Renal pelvis (tissue), 4 donors: ENCODE data around the gene NR2C2. TPM values are rescaled to one million over a fixed set of nuclear protein-coding genes. Genes with fewer than 3 reads are reported as not detected.
"Not testable (repeated sequence)": the region's sequence is repeated elsewhere in the genome, so short reads cannot be mapped to it uniquely, and the experiment has no call there.

Experiments used
- DNase-seq: peaks from one replicate; pipeline ENCODE4 v3.0.0-alpha.2; 2013
- polyA plus RNA-seq, 3 donors: library from polyadenylated mRNA; unstranded; fragments of 120-200 nt; gene quantifications; one replicate each; pipeline ENCODE4 v1.2.1, GENCODE V29; 2013; ENCODE audit not compliant: insufficient read length in 3 of 3

NR2C2 gene
- polyA plus RNA-seq, 3 donors = 40.5 to 65.2 (median 65.1) TPM

DNA sequence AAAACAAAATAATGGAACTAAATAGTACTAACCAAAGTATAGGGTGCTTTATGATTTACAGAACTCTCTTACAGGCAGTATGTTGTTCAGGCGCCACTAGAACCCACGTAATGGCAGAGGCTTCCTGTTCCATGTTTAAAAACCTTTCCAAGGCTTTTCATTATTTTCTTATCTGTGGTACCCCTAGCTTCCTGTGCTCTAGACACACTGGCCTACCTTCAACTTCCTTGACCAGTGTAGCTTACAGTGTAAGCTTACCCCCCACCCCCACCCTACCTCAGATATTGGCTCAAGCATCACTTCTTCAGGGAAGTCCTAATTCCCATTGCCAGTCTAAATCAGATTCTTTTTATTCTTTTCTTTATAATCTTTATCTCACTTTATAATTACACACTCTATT, 2.9 kb downstream of the NR2C2 start:
- no peak for DNase-seq

DNA sequence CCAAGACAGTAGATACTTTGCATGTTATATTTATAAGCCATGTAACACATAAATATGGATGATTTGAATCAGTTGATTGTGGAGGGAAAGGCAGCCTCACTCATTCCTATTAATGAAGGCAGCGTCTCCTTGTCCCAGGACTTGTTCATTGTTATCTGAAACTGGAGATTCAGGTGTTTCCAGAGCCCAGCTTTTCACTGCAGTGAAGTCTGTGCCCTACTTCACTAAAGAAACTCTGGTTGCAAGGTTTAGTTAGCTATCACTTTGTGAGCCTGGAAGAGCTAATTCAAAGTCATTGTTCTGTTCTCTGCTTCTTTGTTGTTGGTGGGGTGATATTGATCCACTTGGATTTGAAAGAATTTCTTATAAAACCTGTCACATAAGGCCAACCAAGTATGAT, 9.8 kb downstream of the NR2C2 start:
- no peak for DNase-seq

DNA sequence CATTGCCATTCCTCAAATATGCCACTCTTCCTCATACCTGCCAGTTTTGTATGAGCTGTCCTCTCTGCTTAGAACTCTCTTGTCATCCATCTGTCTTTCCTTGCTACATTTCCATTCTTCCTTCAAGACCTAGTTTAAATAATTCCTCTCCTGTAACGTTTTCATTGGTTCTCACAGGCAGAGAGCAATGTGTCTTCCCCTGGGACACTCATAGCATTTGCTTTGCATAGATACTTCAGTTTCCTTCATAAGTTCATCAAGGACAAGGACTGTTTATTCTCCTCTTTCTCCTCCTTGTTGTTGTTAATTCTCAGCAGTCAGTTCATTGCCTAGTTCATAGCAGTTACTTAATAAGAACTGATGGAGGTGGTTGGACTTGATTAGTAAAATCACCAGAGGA, 10.5 kb downstream of the NR2C2 start:
- DNase-seq = no peak

DNA sequence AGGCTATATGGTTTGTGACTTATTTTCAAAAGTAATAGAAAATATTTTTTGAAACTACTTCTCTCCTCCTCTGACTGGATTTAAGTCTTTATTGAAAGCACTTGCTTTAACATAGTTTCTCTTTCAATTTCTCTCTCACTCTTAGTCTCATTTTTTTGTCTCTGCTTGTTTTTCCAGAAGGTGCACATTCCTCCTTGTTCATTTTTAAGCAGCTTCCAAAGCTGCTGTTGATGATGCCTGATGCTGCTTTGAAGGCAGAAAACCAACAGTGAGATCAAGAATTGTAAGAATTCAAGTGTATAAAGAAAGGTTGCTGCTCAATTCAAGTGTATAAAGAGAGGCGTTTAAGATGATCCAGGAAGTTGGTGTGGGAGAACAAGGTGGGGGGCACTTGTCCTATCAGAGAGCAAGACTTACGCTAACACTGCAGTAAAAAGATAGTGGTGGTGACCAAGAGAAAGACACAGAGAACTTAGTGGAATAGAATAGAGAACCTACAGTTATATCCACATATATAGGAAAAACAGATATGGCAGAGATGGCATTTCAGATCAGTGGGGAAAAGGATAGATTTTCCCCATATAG, 12.1 kb downstream of the NR2C2 start:
- DNase-seq = no peak

DNA sequence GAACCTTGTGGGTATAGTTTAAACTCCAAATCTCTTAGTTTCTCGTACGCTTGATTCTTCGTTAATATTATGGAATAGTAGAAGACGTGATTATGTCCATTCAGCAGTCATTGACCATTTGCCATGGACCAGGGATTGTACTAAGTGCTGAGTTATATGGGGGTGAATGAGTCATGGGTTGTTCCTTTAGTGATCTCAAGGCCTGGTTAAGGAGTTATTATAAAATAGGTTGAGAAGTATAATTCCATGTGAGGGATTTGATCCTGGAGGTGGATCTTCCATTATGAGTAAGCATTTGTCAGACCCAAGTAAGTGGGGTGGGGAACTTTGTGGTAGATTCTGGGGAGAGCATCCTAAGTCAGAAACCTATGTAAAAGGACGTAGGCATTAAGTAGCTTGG, 15.4 kb downstream of the NR2C2 start:
- no peak for DNase-seq

DNA sequence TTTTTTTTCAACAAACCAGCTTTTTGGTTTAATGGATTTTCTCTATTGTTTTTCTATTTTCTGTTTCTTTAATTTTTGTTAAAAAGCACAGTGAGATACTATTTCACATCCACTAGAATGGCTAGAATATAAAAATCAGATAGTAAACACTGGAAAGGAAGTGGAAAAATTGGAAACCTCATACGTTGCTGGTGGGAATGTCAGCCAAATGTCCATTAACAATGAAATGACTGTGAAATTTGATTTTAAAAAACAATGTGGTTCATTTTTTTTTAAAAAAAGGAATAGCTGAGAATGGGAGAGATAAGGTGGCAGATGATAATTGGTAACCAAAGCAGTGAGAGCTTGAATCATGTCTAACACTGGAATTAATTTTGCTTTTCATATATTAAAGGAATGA, 19.9 kb downstream of the NR2C2 start:
- no peak for DNase-seq

DNA sequence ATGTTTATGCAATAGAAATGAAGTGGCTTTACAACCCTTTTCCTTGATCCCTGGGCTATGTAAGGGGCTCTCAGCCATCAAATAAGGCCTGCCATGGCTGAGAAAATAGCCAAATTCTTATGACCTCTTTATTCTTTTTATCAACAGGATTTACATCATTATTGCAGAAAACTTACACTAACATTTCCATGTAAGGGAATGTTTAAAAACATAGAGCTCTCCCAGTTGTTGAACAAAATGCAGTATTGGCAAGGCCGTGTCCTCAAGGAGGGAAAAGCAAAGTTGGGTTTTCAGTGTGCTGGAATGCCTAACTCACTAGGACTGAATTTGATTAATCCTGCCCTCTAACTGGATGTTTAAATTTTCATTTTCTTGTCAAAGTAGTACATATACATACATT, 22.3 kb downstream of the NR2C2 start:
- no peak for DNase-seq

DNA sequence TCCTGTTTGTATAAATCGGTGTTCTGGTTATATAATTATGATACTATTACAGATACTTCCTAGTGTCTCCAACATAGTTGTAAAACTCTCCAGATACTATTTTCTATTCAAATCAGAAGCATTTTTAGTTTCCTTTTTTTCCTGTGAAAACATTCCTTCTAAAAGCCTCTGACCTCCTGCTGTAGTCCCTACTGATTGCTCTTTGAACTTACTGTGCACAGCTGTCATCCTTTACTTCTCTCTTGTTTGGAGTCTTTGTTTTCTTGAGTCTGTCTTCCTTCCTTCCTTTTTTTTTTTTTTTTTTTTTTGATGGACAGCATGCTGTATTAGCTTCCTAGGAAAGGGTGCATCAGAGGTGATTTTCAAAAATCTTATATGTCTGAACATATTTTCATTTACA, 28.9 kb downstream of the NR2C2 start:
- peak; percentile 12 for DNase-seq

DNA sequence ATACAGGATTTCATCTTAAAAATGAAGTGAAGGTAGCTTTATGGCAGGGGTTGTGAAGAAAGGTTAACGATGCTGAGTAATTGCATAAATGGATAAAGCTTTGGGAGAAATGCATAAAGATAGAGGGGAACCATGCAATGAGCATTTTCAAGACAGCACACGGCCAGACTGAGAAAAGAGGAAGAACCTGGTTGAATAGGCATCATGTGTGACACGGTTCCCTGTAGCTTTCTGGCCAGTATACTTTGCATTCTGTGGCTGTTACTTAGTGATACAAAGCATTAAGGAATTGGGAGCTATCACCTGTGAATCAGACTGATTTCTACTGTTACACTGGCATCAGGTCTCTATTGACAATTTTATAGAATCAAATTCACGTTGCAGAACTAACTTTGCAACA, 33.3 kb downstream of the NR2C2 start:
- no peak for DNase-seq

DNA sequence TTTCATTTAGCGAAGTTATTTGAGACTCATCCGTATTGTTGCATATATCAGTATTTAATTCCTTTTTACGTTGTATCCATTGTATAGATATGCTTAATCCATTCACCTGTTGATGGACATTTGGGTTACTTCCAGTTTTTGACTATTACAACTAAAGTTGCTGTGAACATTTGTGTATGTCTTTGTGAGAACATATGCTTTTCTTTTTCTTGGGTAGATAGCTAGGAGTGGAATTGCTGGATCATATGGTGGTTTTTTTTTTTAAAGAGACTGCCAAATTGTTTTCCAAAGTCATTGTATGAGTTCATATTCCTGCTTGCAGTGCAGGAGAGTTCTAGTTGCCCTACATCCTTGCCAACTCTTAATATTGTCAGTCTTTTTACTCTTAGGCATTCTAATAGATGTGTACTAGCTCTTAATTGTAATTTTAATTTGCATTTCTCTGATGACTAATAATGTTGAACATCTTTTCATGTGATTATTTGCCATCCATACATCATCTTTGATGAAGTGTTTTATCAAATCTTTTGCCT, 37.3 kb downstream of the NR2C2 start:
- DNase-seq = no peak

DNA sequence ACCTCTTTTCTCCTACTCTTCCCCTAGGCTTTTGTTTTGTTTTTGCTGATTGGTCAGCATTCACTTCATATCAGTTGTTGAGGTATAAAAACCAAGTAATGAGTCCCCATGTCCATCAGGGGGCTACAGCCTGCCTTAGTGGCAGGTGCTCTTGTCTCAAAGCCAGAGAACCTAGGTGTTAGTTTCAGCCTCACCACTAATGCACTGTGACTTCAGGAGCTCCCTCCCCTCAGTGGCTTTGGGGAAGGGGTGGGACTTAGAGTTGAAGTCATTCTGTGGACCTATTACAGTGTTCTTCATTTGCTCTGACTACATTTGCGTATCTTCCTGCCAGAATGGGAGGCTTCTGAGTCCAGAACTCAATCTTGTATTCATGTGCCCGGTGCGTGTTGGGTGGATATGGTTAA, 41.6 kb downstream of the NR2C2 start:
- DNase-seq = no peak

DNA sequence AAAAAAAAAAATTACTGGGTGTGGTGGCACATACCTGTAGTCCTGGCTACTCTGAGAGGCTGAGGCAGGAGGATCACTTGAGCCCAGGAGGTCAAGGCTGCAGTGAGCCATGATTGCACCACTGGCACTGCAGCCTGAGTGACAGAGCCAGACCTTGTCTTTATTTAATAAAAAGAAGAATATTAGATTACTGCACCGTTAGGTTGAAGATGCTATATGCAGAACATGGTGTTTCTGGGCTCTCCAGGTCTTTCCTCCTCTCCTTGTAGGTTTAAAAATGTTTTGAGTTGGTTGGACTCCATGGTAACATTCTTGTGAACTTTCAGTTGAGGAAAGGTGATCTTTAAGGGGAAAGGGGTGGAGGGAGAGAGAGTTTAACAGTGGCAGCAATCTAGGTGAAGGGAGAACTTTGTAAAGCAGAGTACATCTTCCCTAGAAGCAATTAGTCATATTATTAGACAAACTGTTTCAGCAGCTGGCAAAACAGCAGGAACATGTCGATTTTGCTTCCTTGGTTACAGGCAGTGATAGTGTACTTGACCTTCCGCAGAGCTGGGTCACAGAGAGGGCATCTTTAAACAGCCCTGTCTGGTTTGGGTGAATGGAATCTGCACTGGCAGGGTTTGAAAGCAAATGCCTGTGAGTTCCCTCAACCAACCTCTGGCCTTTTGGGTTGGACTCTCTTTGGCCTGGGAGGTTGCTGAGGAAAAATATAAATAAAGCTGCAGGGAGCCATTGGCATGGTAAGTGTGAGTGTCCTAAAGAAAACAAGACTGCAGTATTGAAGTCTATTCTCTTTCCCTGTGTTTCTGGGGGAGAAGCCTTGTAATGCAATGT, 42.8 kb downstream of the NR2C2 start:
- peak; percentile 10 for DNase-seq

DNA sequence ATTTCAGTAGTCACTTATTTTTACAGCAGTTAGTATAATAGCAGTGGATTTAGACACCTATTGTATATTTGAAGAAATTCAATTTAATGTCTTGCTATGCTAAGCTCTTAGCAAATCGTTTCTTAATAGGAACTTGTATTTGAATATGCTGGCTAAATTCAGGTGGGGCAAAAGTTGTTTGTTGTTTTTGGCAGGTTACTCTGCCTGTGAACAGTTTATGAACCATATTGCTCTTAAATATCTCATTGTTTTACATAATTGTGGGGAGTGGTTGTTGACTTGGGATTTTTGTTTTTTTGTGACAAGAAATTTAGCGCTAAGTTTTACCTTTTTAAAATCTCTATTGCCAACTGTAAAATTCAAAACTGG, 43.4 kb downstream of the NR2C2 start:
- no peak for DNase-seq

DNA sequence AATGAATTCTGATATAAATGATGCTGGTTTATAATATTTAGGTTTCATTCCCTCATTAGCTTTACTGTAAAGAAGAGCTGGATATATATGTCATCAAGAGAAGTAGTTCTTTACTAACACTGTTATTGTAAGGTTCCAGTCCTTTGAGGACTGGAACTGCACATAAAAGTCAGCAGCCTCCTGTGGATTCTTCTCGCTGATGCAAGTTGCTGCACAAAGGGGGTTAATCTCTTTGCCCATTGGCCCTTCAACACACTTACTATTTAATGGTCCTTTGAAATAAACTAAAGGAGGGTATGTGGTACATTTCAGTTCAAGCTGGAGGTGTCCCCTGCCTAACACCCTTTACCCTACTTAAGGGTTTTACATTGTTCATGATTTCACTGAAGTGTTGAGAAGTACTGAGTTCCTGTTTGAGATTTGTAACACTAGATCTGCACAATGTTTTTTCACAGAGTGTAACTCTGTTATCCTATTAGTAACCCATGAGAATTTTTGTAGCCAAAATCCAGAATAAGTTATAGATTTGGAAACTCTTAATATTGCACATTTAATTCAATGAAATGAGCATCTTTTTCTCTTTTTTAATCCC, 43.9 kb downstream of the NR2C2 start:
- DNase-seq = no peak

DNA sequence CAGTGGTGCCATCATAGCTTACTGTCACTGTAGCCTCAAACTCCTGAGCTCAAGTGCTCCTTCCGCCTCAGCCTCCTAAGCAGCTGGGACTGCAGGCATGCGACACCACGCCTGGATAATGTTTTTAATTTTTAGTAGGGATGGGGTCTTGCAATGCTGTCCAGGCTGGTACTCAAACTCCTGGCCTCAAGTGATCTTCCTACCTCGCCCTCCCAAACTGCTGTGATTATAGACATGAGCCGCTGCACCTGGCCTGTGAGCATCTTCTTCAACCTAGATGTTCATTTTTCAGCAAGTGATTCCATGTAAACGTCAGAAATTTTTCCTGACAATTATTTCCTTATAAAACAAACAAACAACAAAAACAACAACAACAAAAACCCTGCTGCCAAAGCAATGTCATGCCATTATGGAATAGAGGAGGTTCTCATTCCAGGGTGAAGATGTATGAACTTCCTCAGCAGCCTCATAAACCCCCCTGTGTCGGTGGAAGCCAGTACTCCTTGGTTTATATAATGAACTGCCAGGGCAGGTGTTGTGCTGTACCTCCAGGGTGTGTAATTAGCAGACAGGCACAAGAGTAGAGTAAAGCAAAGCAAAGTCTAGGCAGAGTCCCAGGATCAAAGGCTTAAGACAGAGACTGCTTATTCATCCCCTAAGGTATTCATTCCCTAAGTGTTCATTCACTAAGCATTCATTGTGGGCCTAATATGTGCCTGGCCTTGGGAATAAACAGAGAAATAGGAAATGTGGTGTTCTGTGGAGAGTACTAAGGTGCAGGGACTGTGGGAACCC, 44.6 kb downstream of the NR2C2 start:
- DNase-seq = no peak

DNA sequence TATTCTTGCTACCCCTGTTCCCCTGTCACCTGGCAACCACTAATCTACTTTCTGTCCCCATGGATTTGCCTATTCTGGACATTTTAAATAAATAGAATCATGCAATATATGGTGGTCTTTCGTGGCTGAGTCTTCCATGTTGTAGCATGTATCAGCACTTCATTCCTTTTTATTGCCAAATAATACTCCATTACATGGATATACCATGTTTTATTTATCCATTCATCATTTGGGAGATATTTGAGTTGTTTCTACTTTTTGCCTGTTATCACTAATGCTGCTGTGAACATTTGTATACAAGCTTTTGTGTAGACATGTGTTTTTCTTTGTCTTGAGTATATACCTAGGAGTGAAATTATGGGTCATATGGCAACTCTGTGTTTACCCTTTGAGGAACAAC, 50.6 kb downstream of the NR2C2 start:
- DNase-seq = no peak

DNA sequence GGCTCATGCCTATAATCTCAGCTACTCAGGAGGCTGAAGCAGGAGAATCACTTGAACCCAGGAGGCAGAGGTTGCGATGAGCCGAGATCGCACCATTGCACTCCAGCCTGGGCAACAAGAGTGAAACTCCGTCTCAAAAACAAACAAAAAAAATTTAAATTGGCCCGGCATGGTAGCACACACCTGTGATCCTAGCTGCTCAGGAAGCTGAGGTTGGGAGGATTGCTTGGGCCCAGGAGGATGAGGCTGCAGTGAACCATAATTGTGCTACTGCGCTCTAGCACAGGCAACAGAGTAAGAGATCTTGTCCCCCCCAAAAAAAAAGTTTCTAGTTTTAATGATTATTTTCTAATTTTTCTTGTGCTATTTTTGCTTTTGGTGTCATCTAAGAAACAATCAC, 51.8 kb downstream of the NR2C2 start:
- not testable (repeated sequence) for DNase-seq

DNA sequence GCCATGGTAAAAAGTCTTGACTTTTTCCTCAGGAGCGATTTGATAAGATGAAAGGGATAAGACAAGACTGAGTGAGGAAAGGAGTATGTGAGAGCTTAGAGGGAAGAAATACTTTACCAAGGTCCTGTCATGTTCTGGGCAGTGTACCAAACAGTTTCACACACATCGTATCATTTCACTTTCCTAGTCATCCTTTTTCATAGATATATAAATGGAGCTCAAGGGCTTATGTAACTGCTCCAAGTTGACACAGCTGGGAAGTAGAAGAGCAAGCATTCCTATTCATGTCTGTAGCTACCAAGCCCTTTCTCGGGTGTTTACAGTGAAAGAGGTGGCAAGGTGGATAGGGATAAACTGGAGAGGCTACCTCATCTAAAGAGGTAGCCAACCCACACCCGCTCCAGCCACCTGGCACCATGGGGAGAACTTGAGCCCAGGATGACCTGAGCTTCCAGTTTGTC, 60.3 kb downstream of the NR2C2 start:
- DNase-seq = no peak

DNA sequence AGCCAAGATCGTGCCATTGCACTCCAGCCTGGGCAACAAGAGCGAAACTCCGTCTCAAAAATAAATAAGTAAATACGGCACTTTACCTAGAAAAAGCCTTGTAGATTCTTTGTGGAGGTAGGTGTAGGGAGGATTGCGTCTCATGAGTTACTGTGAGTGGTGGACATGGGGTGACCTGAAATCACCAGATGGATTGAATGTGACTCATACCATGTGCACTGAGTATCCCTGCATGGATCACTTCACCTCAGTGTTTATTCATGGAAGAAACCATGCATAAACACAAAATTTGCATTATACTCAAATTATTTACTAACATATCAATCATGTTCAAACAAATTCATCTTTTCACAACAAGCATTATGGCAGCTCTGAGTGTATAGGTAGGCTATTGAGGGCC, 61.8 kb downstream of the NR2C2 start:
- no peak for DNase-seq

DNA sequence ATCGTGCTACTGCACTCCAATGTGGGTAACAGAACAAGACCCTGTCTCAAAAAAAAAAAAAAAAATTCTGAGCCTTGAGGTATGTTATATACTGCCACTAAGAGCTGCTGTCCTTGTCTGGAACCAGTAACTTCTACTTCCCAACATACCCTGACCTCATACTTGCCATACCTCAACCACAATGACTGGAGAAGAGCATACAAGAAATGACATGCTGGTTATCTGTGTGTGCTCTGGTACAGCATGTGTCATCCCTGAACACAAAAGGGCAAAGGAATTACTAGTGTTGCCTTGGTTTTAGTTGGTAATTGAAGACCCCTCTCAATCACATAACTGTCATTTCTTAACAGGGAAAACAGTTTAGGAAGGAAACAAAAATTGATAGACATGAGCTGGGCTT, 63.3 kb downstream of the NR2C2 start:
- no peak for DNase-seq

DNA sequence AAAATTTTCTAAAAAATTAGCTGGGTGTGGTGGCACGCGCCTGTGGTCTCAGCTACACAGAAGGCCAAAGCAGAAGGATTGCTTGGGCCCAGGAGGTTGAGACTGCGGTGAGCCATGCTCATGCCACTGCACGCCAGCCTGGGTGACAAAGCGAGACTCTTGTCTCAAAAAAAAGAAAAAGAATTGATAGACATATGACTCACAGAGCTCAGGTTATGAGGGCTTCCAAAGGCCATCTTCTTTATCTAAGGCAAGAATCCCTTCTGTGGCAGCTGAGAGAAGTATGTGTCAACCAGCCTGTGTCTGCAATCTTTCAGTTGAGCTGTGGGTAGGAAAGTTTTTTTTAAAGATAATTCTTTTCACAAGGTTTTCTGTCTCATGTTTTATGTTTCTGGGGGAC, 63.8 kb downstream of the NR2C2 start:
- DNase-seq = no peak

DNA sequence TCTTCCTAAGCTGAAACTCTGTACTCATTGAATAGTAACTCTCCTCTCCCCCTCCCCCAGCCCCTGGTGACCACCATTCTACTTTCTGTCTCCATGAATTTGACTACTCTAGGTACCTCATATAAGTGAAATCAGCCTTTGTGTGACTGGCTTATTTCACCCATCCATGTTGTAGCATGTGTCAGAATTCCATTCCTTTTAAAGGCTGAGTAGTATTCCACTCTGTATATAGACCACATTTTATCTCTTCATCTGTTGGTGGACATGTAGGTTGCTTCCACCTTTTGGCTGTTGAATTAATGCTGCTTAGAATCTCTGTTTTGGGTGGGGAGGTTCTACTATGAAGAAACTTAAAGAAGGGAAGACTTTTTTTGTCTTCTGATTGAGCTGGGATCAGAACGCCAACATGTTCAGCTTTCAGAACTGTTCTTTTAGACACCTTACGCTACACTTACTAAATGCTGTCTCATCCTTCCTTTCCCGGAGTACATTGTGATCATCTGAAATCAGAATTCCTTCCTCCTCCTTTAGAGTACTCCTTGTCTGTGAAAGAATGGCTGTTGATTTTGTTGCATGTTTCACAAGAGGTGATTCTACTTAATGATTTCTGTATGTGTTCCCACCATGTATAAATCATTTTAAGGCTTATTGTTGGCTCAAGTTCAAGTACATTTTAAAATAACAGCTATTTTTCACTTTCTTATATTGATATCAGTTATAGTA, 67.4 kb downstream of the NR2C2 start:
- no peak for DNase-seq
